Prostate gland (tissue), 2 donors: ENCODE data around the gene TNNT2. TPM values are rescaled to one million over a fixed set of nuclear protein-coding genes. Genes with fewer than 3 reads are reported as not detected.

Experiments used
- DNase-seq: peaks from one replicate; pipeline ENCODE4 v3.0.0-alpha.2; 2019; ENCODE audit warnings: low spot score
- H3K27ac ChIP-seq, 2 donors: fragments of 200-600 bp; sonication (generic); 2 replicates each; pipeline ENCODE4 v1.5.1; 2017 to 2019
- H3K27me3 ChIP-seq: fragments of 200-600 bp; sonication (generic); replicated peaks from 2 replicates; pipeline ENCODE4 v1.5.1; 2019; ENCODE audit not compliant: insufficient read depth
- H3K36me3 ChIP-seq, 2 donors: fragments of 200-600 bp; sonication (generic); 1 replicate in 1 of 2; 2 replicates in 1 of 2; pipeline versions ENCODE4 v1.5.1 to v1.8.1; 2017 to 2019
- H3K4me1 ChIP-seq: fragments of 200-600 bp; sonication (generic); replicated peaks from 2 replicates; pipeline ENCODE4 v1.5.1; 2019
- H3K4me3 ChIP-seq, 2 donors: fragments of 200-600 bp; sonication (generic); 2 replicates each; pipeline ENCODE4 v1.5.1; 2017 to 2019
- H3K9me3 ChIP-seq: fragments of 200-600 bp; sonication (generic); 2 replicates; pipeline ENCODE4 v1.5.1; 2017
- POLR2A ChIP-seq: fragments of 450-650 bp; IDR thresholded peaks from one replicate; pipeline ENCODE4 v1.6.1; 2016; ENCODE audit warnings: antibody characterized with exemption, mild to moderate bottlenecking
- POLR2AphosphoS5 ChIP-seq: sonication (generic); formaldehyde crosslinking; IDR thresholded peaks from one replicate; pipeline ENCODE4 v1.6.1; 2017; ENCODE audit warnings: antibody characterized with exemption
- WGBS: methylation state at CpG from one replicate; pipeline ENCODE4 v1.1.5; 2018; 5-methylcytosine and 5-hydroxymethylcytosine counted together
- intact Hi-C: fragments of 100-400 bp; cut with DNase I; formaldehyde crosslinking; loops from one replicate; pipeline ENCODE4 v1.14.2; 2022
- total RNA-seq, 2 donors: library from RNA; depleted of rRNA; stranded (reverse); fragments of >200 nt; gene quantifications; one replicate each; pipeline ENCODE4 v1.1.0, GENCODE V29; 2016
- TF ChIP-seq, protein P1 (sequence below), 4 experiments: fragments of 200-600 bp in 2 of 4; fragments of 450-650 bp in 2 of 4; sonication (generic) in 2 of 4; IDR thresholded peaks; 1 replicate in 3 of 4; 2 replicates in 1 of 4; pipeline ENCODE4 v1.5.1; 2016 to 2019; ENCODE audit warnings: antibody characterized with exemption in 4 of 4, mild to moderate bottlenecking in 2 of 4, moderate library complexity in 2 of 4

The TNNT2 gene
- total RNA-seq, 2 donors from 2014 or later: 2.2 to 3.5 TPM

DNA sequence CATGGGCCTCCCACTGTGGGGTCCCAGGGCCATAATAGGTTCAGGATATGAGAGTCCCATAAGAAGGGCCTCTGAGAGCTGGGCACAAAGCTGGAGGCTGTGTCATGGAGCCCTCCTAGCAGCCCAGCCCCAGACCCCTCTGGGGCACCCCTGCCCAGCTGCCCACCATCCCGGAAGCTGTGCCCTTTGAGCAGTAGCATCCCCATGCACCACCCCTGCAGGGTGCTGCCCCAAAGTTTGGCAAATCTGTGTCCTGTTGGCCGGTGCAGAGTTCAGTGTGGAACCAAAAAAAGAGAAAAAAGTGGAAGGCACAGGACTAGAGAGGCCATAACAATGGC lies 17.6 kb downstream of the TNNT2 start:
- H3K4me3 ChIP-seq: no peak overlapping the region
- no peaks in the 10 kb centered on the region for H3K4me1 ChIP-seq
- DNase-seq: no peak
- WGBS: 94% methylated on average over 2 of the region's 2 CpGs
- no peak for TF ChIP-seq POLR2A
- TF ChIP-seq, protein P1, sequence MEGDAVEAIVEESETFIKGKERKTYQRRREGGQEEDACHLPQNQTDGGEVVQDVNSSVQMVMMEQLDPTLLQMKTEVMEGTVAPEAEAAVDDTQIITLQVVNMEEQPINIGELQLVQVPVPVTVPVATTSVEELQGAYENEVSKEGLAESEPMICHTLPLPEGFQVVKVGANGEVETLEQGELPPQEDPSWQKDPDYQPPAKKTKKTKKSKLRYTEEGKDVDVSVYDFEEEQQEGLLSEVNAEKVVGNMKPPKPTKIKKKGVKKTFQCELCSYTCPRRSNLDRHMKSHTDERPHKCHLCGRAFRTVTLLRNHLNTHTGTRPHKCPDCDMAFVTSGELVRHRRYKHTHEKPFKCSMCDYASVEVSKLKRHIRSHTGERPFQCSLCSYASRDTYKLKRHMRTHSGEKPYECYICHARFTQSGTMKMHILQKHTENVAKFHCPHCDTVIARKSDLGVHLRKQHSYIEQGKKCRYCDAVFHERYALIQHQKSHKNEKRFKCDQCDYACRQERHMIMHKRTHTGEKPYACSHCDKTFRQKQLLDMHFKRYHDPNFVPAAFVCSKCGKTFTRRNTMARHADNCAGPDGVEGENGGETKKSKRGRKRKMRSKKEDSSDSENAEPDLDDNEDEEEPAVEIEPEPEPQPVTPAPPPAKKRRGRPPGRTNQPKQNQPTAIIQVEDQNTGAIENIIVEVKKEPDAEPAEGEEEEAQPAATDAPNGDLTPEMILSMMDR (IDR thresholded peaks at IDR 0.05): no peak
- TF ChIP-seq POLR2AphosphoS5: no peak
- H3K27ac ChIP-seq: no peak overlapping the region
- H3K27me3 ChIP-seq: no peaks in the 10 kb centered on the region
- H3K36me3 ChIP-seq: no peaks in the 10 kb centered on the region
- H3K9me3 ChIP-seq: no peaks in the 10 kb centered on the region
- intact Hi-C loops: loop anchor here (5.0 kb wide), 1 partner anchor 108 kb away; no protein-coding TSS in a partner anchor

DNA sequence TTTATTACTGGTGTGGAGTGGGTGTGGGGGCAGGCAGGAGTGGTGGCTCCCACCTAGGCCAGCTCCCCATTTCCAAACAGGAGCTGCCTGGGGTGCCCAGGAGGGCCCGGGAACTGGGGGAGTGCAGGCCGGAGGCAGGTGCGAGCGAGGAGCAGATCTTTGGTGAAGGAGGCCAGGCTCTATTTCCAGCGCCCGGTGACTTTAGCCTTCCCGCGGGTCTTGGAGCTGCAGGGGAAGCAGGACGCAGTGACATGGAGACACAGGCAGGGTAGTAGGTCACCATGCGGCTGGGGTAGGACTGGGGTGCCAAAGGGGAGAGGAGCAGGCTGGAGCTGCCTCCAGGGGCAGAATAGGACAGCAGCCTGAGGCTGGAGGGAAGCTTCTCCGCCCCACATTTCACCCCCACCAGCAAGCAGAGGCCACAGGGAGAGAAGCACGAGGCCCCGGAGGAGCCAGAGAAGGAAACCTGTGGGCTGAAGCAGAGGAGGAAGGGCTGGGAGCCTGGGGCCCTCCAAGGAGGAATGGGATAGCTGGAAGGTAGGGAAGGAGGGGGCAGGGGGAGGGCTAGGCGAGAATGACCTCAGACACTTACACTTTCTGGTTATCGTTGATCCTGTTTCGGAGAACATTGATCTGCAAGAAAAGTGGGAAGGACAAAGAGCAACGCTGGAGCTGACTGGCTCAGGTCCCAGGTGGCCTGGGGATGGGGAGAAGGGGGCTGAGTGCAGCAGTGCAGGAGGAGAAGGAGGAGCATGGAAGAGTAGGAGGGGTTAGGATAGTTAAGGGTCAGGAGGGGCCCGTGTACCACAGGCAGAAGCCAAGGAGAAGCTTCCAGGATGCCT lies 18.2 kb downstream of the TNNT2 start:
- Histone ChIP-seq H3K27ac (no peak overlapping the region), H3K27me3 (no peaks in the 10 kb centered on the region), H3K9me3 (no peaks in the 10 kb centered on the region), H3K4me1 (no peaks in the 10 kb centered on the region), H3K36me3 (no peaks in the 10 kb centered on the region), H3K4me3 (no peak overlapping the region)
- no peak for DNase-seq
- 86% methylated on average over 18 of the region's 18 CpGs for WGBS
- intact Hi-C loops: no loop called here
- TF ChIP-seq POLR2AphosphoS5 (no peak), POLR2A (no peak)
- TF ChIP-seq, protein P1 (IDR thresholded peaks at IDR 0.05): no peak

DNA sequence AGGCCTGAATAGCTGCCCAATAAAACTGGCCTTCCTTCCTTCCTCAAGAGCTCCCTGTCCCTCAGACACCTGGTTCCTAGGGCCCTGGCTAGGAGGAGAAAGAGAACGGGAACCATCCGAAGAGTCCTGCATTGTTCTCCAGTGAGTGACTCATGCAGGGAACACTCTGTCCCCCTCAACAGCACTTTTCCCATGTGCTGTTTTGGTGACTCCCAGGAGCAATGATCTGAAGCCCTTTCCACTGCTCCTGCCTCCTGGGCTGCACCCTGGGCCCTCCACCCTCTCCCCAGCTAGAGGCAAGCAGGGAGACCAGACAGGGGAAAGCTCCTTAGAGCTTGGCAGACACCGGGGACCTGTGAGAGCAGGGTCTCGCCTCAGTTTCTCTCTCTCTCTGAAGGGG lies 18.9 kb downstream of the TNNT2 start:
- Histone ChIP-seq H3K9me3 (no peaks in the 10 kb centered on the region), H3K4me3 (no peak overlapping the region), H3K27me3 (no peaks in the 10 kb centered on the region), H3K36me3 (no peaks in the 10 kb centered on the region), H3K27ac (no peak overlapping the region), H3K4me1 (no peaks in the 10 kb centered on the region)
- TF ChIP-seq POLR2AphosphoS5 (no peak), POLR2A (no peak)
- TF ChIP-seq, protein P1 (IDR thresholded peaks at IDR 0.05): no peak
- DNase-seq: no peak
- intact Hi-C loops: no loop called here
- 73% methylated on average over 4 of the region's 4 CpGs for WGBS

DNA sequence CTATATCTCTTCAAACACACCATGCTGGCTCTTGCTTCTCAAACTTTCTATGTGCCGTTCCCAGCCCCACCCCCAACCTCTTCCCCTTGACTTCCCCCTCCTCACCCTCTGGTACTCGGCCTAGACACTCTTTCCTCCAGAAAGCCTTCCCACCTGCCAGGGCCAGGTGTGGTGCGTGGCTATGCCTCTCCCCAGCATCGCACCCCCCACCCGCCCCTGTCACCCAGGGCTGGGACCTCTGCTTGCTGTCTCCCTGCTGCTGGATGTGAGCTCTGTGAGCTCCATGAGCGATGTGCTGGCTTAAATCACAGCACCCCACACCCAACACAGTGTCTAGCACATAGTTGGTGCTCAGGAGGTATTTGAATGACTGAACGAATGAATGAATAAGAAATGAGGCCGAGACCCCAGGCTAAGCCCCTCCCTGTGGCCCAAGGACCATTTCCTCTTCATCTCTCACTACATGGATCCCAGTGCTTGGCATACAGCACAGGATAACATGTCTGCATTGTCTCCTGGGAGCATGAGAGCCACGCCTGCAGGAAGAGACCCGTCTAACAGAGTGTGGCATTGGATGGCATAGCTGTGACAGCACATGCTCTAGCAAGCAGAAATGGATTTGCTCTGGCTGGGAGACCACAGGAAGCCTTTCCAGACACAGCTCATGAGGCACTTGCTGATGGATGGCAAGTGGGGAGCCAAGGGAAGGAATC lies 19.7 kb downstream of the TNNT2 start:
- intact Hi-C loops: no loop called here
- Histone ChIP-seq H3K9me3 (no peaks in the 10 kb centered on the region), H3K27me3 (no peaks in the 10 kb centered on the region), H3K4me1 (no peaks in the 10 kb centered on the region), H3K36me3 (no peaks in the 10 kb centered on the region), H3K4me3 (no peak overlapping the region), H3K27ac (no peak overlapping the region)
- TF ChIP-seq POLR2A (no peak), POLR2AphosphoS5 (no peak)
- TF ChIP-seq, protein P1 (IDR thresholded peaks at IDR 0.05): no peak
- no peak for DNase-seq
- 80% methylated on average over 10 of the region's 10 CpGs for WGBS
